OCI-LY1 (cell line): Measurements from ENCODE around the gene ALKBH3.

ENCODE experiments used
- CTCF ChIP-seq: fragments of 200-600 bp; sonication (generic), shearing (Covaris generic); IDR thresholded peaks from 2 replicates; pipeline ENCODE4 v1.5.1; 2017; ENCODE audit warnings: mild to moderate bottlenecking, antibody characterized with exemption, low read length, moderate library complexity, mixed read lengths
- EZH2 ChIP-seq: fragments of 200-600 bp; sonication (generic), shearing (Covaris generic); IDR thresholded peaks from 2 replicates; pipeline ENCODE4 v1.8.0; 2017; ENCODE audit warnings: borderline replicate concordance, mixed run types, mild to moderate bottlenecking, antibody characterized with exemption, low read length, moderate library complexity, mixed read lengths

DNA sequence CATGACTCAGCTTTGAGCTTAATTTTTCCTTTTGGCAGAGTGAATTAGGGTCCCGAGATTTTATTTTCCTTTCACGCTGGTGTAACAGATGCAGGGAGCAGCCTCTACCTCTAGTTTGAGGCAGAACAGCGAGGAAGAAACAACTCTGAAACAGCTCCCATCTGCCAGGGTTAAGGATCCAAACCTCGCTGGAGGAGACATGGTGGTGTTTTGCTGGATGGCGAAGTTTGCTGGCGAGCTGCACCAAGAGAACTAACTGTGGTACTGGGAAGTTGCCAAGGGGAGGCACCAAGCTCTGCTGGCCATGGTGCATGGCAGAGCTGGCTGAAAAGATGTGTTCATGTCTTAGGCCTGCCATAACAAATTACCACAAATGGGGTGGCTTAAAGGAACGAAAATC lies 7.6 kb upstream of the ALKBH3 start:
- TF ChIP-seq EZH2 (no peak), CTCF (no peak)
